Measurements from ENCODE around the gene ZNF398. TPM values are rescaled to one million over a fixed set of nuclear protein-coding genes. Genes with fewer than 3 reads are reported as not detected.

Gene ZNF398
- total RNA-seq, 2 experiments from 2014 or later, result 11.8 to 14.2 TPM

Small RNAs within 50 kb of the gene (small RNA-seq; reads per million reads assigned to genes)
- gene AC004890.1 (not detected), gene RN7SL521P (not detected)

Other genes with a start within 250 kb of the ZNF398 start
- gene PDIA4, start 118.9 kb upstream of the ZNF398 start, total RNA-seq (2014; rRNA removed; shearing (Covaris generic)), result 130 TPM in 2 replicates
- 120 and 141 TPM in 2 replicates for gene PDIA4, start 118.9 kb upstream of the ZNF398 start, total RNA-seq (2022)
- gene ZNF786, start 56.7 kb upstream of the ZNF398 start, total RNA-seq (2014; rRNA removed; shearing (Covaris generic)), result 3.9 and 5.1 TPM in 2 replicates
- gene ZNF786, start 56.7 kb upstream of the ZNF398 start, total RNA-seq (2022), result 6.8 and 7.7 TPM in 2 replicates
- gene ZNF425, start 21.1 kb upstream of the ZNF398 start, total RNA-seq (2014; rRNA removed; shearing (Covaris generic)), result 0.28 and 1.4 TPM in 2 replicates
- 1.1 and 1.6 TPM in 2 replicates for gene ZNF425, start 21.1 kb upstream of the ZNF398 start, total RNA-seq (2022)
- gene ZNF282, start 48.1 kb downstream of the ZNF398 start, total RNA-seq (2014; rRNA removed; shearing (Covaris generic)), result 13.3 and 15.4 TPM in 2 replicates
- gene ZNF282, start 48.1 kb downstream of the ZNF398 start, total RNA-seq (2022), result 26.6 and 28.3 TPM in 2 replicates
- gene ZNF212, start 92.2 kb downstream of the ZNF398 start, total RNA-seq (2014; rRNA removed; shearing (Covaris generic)), result 11.6 and 13.1 TPM in 2 replicates
- 12.7 and 14.1 TPM in 2 replicates for gene ZNF212, start 92.2 kb downstream of the ZNF398 start, total RNA-seq (2022)
- gene ZNF783, start 114.7 kb downstream of the ZNF398 start, total RNA-seq (2014; rRNA removed; shearing (Covaris generic)), result 10.5 and 13.1 TPM in 2 replicates
- gene ZNF783, start 114.7 kb downstream of the ZNF398 start, total RNA-seq (2022), result 18.8 and 19.4 TPM in 2 replicates

All from OCI-LY7 (cell line).